Stimulated activated CD4-positive, alpha-beta T cell treated with anti-CD3 and anti-CD28 coated beads, Interleukin-2, amount 100 ng/mL, for 24 hours (primary cell): ENCODE data around the gene ERCC8.
"Not testable (repeated sequence)": the region's sequence is repeated elsewhere in the genome, so short reads cannot be mapped to it uniquely, and the experiment has no call there.

Experiments used
- DNase-seq, 2 donors: peaks; one replicate each; pipeline ENCODE4 v3.0.0-alpha.2; 2020

ERCC8 gene

GRCh38 chr5:60903356-60903755 lies 41.5 kb downstream of the ERCC8 start:
- DNase-seq: no peak

GRCh38 chr5:60896991-60897390 lies 47.9 kb downstream of the ERCC8 start:
- DNase-seq: no peak

- no peak for DNase-seq
These were observed 51.3 kb downstream of the ERCC8 start for GRCh38 chr5:60893521-60893920.

- DNase-seq: no peak
These were observed 53.2 kb downstream of the ERCC8 start for GRCh38 chr5:60891667-60892066.

- no peak for DNase-seq
These were observed 56.4 kb downstream of the ERCC8 start for GRCh38 chr5:60888359-60889061.

- DNase-seq: no peak
These were observed 57.1 kb downstream of the ERCC8 start for GRCh38 chr5:60887746-60888145.

GRCh38 chr5:60887096-60887495 lies 57.8 kb downstream of the ERCC8 start:
- DNase-seq: no peak

- no peak for DNase-seq
These were observed 58.7 kb downstream of the ERCC8 start for GRCh38 chr5:60886158-60886557.

GRCh38 chr5:60883229-60883628 lies 61.6 kb downstream of the ERCC8 start:
- no peak for DNase-seq

GRCh38 chr5:60872892-60873291 lies 72.0 kb downstream of the ERCC8 start:
- DNase-seq: no peak

GRCh38 chr5:60870857-60871256 lies 74.0 kb downstream of the ERCC8 start:
- DNase-seq: no peak

GRCh38 chr5:60860572-60860971 lies 84.3 kb downstream of the ERCC8 start:
- DNase-seq: not testable (repeated sequence)

- DNase-seq: no peak
These were observed 88.8 kb downstream of the ERCC8 start for GRCh38 chr5:60856066-60856465.

- DNase-seq: no peak
These were observed 91.9 kb downstream of the ERCC8 start for GRCh38 chr5:60852940-60853339.

GRCh38 chr5:60852317-60852716 lies 92.6 kb downstream of the ERCC8 start:
- DNase-seq: no peak

- no peak for DNase-seq
These were observed 93.2 kb downstream of the ERCC8 start for GRCh38 chr5:60851626-60852025.

- no peak for DNase-seq
These were observed 98.6 kb downstream of the ERCC8 start for GRCh38 chr5:60846298-60846697.

- DNase-seq: peak; percentile 28 to 69
These were observed 100.6 kb downstream of the ERCC8 start, which contains the start of gene ELOVL7 for GRCh38 chr5:60843936-60844905. TSS of gene ELOVL7 (minus strand) at chr5:60844269. CDS start at chr5:60787397, 56,872 bp downstream.

- DNase-seq: peak in 1 of 2 donors; percentile 10
These were observed 101.4 kb downstream of the ERCC8 start for GRCh38 chr5:60843386-60843935.

- no peak for DNase-seq
These were observed 101.9 kb downstream of the ERCC8 start for GRCh38 chr5:60842871-60843385.

- DNase-seq: no peak
These were observed 103.5 kb downstream of the ERCC8 start for GRCh38 chr5:60841361-60841760.

GRCh38 chr5:60836131-60836530 lies 108.7 kb downstream of the ERCC8 start:
- no peak for DNase-seq

- no peak for DNase-seq
These were observed 109.3 kb downstream of the ERCC8 start for GRCh38 chr5:60835554-60835953.
